ENCODE results near the gene SYT13.
"Not testable (repeated sequence)": the region's sequence is repeated elsewhere in the genome, so short reads cannot be mapped to it uniquely, and the experiment has no call there.

The SYT13 gene

GRCh38 chr11:45252134-45252856 is 33.8 kb downstream of the SYT13 start:
- H3K27ac ChIP-seq: no peak overlapping the region
- DNase-seq (ENCODE audit: low read depth, low spot score): no peak

- DNase-seq (ENCODE audit: low read depth, low spot score): no peak
- H3K27ac ChIP-seq: no peak overlapping the region
These were observed 36.0 kb downstream of the SYT13 start for GRCh38 chr11:45250035-45250718.

GRCh38 chr11:45249372-45249771 is 36.8 kb downstream of the SYT13 start:
- DNase-seq (ENCODE audit: low read depth, low spot score); H3K27ac ChIP-seq: not testable (repeated sequence)

DNA sequence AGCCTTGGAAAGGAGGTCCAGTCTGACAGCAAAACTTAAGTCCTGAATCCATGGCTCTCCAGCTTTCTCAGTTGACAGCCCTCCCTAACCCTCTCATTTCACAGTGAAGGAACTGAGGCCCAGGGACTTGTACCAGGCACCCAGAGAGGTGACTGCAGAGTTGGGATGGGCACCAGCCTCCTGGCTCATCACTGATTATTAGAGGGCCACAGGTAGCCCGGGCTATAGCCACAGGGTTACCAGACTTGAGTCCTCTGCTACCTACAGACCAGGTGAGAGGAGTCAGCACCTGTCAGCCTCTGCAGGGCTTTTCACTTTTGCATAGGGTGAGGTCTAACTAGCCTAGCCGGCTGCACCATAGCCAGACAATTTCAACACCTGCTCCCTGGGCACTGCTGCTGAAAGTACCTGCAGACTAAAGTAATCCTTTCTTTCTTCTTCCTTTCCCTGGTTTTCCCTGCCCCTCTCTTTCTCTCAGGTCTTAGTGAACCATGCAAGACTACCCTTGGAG is 37.6 kb downstream of the SYT13 start:
- no peak overlapping the region for H3K27ac ChIP-seq
- DNase-seq (ENCODE audit: low read depth, low spot score): no peak

GRCh38 chr11:45247433-45247832 is 38.7 kb downstream of the SYT13 start:
- no peak for DNase-seq (ENCODE audit: low read depth, low spot score)
- no peak overlapping the region for H3K27ac ChIP-seq

DNA sequence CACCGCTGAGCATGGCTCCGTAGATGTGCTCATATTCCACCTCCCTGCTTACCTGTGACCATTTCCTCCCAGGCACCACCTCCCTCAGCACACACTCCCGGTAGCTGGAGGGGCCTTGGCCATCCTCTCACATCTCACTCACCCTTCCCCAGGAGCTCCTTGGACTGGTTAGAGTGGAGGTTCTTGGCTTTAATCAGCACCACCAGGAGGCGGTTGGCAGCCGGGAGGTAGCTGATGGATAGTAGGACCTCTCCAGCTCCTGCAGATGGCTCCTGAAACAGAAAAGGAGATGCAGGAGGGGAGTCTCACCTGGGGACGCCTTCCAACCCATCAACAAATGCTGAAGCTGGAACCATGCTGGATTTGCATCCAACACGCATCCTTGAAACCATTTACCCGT is 39.9 kb downstream of the SYT13 start:
- H3K27ac ChIP-seq: no peak overlapping the region
- DNase-seq (ENCODE audit: low read depth, low spot score): no peak

GRCh38 chr11:45245218-45246045 is 40.7 kb downstream of the SYT13 start:
- no peak overlapping the region for H3K27ac ChIP-seq
- DNase-seq (ENCODE audit: low read depth, low spot score): no peak

- H3K27ac ChIP-seq: no peak overlapping the region
These were observed 42.2 kb downstream of the SYT13 start for GRCh38 chr11:45243967-45244366.

DNA sequence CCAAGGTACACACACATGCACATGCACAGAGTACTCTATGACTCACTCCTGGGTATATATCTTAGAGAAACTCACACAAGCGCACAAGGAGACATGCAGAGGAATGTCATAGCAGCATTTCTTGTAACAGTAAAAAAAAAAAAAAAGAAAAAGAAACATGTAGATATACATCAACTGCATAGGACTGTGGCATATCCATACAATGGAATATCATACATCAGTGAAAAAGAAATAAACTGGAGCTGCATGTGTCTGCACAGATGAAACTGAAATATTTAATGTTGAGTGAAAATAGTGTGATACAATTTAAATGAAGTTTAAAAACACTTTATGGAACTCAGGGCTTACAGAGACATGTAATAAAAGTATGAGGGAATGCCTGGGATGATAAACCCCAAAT is 46.4 kb downstream of the SYT13 start:
- no peak overlapping the region for H3K27ac ChIP-seq
- DNase-seq (ENCODE audit: low read depth, low spot score): no peak

More at GRCh38 chr11:45243967-45244366, 42.2 kb downstream of the SYT13 start:
- DNase-seq (ENCODE audit: low read depth, low spot score): no peak

GRCh38 chr11:45238724-45239123 is 47.4 kb downstream of the SYT13 start:
- no peak for DNase-seq (ENCODE audit: low read depth, low spot score)
- H3K27ac ChIP-seq: no peak overlapping the region

DNA sequence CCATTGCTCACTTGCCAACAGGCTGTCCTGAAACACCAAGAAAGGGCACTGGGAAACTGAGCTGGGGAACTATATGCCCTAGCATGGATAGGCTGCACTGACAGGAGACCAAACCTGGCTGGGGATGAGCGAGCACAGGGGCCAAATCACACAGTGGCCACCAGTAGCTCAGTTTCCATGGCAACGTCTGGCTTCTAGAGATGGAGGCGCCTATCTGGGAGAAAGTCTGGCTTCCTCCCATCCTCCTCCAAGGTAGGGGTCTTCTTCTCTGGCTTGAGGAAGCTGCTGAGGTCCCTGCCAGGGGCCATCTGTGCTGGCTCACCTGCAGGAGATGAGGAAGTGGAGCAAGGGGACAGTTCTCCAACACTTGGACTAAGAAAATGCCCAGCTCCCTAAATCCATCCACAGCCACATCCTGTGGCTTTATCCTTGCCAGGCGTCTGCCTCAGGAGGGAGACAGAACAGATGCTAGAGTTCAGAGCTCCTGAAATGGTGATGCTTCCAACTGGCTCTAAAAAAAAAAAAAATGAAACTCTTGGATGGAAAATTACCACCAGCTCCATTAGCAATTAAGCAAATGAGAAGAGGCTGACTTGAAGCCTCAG is 48.3 kb downstream of the SYT13 start:
- H3K27ac ChIP-seq: no peak overlapping the region
- no peak for DNase-seq (ENCODE audit: low read depth, low spot score)

DNA sequence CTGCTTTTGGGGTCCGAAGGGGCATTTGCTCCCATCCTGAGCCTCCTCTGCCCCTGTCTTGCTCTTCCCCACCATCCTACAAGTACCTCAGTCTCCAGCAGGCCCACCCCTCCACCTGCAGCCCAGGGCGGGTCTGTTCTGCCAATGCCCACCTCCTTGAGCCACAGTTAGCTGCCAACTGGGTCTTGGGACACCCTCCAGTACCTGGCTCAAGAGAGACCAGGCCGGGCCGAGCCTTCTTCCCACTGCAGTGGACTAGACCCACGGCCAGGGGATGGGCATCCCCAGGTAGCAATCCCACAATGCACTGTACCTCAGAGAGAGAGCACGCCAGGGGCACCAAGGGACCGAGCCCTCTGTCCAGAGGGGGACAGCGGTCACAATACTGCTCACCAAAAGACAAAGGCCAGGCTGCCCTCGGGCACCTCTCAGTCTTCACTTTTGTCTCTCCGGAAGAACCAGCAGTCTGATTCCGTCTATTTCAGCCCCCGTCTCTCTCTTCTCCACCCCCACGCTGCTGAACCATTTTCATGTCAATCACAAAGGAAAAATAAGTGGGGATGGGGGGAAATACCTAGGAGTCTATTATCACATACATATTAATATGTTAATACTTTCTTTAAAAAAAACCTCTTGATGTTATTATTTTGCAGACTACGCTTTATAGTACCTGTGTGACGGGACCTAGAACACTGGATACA is 51.7 kb downstream of the SYT13 start:
- no peak overlapping the region for H3K27ac ChIP-seq
- no peak for DNase-seq (ENCODE audit: low read depth, low spot score)

DNA sequence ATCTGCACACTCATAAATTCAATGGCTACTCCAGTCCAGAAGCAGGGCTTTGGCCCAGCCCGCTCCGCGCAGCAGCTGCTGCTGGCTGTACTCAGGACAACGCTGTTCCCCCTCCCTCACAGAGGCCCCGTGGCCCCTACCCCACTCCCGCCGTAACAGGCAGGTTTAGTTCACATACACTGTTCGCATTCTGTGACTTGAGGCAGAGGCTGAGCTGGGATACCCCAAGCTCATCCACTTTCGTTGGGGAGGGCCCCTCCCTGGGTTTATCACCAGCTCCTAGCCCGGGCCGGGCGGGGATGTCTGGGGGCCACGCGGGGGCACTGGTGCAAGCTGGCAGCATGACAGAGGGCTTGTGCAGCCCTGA is 52.4 kb downstream of the SYT13 start:
- H3K27ac ChIP-seq: no peak overlapping the region
- DNase-seq (ENCODE audit: low read depth, low spot score): no peak

GRCh38 chr11:45233121-45233803 is 52.9 kb downstream of the SYT13 start:
- DNase-seq (ENCODE audit: low read depth, low spot score): no peak
- no peak overlapping the region for H3K27ac ChIP-seq

- H3K27ac ChIP-seq: no peak overlapping the region
- no peak for DNase-seq (ENCODE audit: low read depth, low spot score)
These were observed 53.6 kb downstream of the SYT13 start for GRCh38 chr11:45232341-45233080.

DNA sequence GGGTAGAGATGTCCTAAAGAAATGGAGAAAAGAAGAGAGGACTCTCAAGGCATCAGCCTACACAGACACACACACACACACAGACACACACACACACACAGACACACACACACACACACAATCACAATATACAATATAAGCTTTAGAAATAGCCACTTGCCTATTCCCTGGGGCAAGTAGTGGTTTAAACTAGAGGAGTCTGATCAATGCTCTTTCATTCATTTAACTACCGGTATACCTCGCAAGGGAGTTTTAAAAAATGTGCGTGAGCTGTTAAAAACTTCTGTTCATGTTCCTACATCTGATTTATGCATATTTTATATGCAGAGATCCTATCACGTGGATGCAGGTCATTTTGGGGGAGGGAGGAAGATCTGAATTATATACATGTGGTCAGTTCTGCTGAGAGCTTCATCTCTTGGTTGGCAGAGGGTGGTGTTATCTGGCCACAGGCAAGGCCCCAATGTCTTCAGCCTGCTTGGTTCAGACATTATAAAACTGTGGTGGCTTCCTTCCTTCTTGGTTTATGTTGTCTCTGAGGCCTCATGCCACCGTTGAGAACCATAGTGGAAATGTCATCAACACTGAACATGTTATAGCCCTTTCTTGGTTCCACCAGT is 56.6 kb downstream of the SYT13 start:
- no peak for DNase-seq (ENCODE audit: low read depth, low spot score)
- H3K27ac ChIP-seq: no peak overlapping the region

GRCh38 chr11:45227836-45228235 is 58.3 kb downstream of the SYT13 start:
- H3K27ac ChIP-seq: no peak overlapping the region

DNA sequence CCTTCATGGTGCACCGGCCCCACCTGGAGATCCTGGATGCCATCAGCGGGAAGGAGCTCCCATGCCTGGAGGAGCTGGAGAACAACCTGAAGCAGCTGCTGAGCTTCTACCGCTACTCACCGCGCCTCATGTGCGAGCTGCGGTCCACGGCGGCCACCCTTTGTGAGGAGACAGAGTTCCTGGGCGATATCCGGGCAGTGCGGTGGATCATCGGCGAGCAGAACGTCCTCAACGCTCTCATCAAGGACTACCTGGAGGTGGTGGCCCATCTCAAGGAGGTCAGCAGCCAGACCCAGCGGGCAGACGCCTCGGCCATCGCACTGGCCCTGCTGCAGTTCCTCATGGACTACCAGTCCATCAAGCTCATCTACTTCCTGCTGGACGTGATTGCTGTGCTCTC is 59.2 kb downstream of the SYT13 start:
- H3K27ac ChIP-seq: no peak overlapping the region
- DNase-seq (ENCODE audit: low read depth, low spot score): no peak

More at GRCh38 chr11:45227836-45228235, 58.3 kb downstream of the SYT13 start:
- no peak for DNase-seq (ENCODE audit: low read depth, low spot score)

All from epithelial cell of prostate (primary cell).